CD4-positive, alpha-beta T cell treated with Interleukin-10 for 1 hour (primary cell): Measurements from ENCODE around the gene INTS1.

Source experiments
- DNase-seq: peaks from one replicate; pipeline ENCODE4 v3.0.0-alpha.2; 2020

INTS1 gene

GRCh38 chr7:1430056-1430845, 73.9 kb downstream of the INTS1 start:
- DNase-seq: no peak

- DNase-seq: no peak
Observed at GRCh38 chr7:1428941-1429501, 75.2 kb downstream of the INTS1 start.

GRCh38 chr7:1427064-1427657, 77.0 kb downstream of the INTS1 start:
- no peak for DNase-seq

GRCh38 chr7:1426474-1426873, 77.7 kb downstream of the INTS1 start:
- DNase-seq: no peak

- DNase-seq: no peak
Observed at GRCh38 chr7:1425292-1426136, 78.7 kb downstream of the INTS1 start.

GRCh38 chr7:1424041-1424440, 80.1 kb downstream of the INTS1 start:
- no peak for DNase-seq

GRCh38 chr7:1423264-1423811, 80.9 kb downstream of the INTS1 start:
- DNase-seq: no peak

GRCh38 chr7:1422512-1423263, 81.5 kb downstream of the INTS1 start:
- DNase-seq: no peak

- no peak for DNase-seq
Observed at GRCh38 chr7:1421946-1422345, 82.2 kb downstream of the INTS1 start.

- DNase-seq: no peak
Observed at GRCh38 chr7:1421020-1421790, 83.0 kb downstream of the INTS1 start.
